Fibroblast of mammary gland (primary cell): ENCODE measurements around the gene PPFIA2.
"Not testable (repeated sequence)": the region's sequence is repeated elsewhere in the genome, so short reads cannot be mapped to it uniquely, and the experiment has no call there.

Experiments used
- DNase-seq: peaks from one replicate; pipeline ENCODE4 v3.0.0-alpha.2; 2010; ENCODE audit warnings: low read depth
- H3K4me3 ChIP-seq: 2 replicates; pipeline ENCODE4 v1.5.1; 2011; ENCODE audit warnings: low read depth, mild to moderate bottlenecking, low read length, moderate library complexity; ENCODE audit not compliant: control insufficient read depth
- CTCF ChIP-seq: conservative IDR thresholded peaks from 2 replicates; pipeline ENCODE4 v1.5.1; 2011; ENCODE audit warnings: low read depth, low read length, inconsistent platforms; ENCODE audit not compliant: control insufficient read depth, insufficient read depth

The PPFIA2 gene

GRCh38 chr12:81596558-81596957 lies 162.6 kb downstream of the PPFIA2 start:
- H3K4me3 ChIP-seq = no peak overlapping the region
- TF ChIP-seq CTCF = no peak
- DNase-seq = no peak

GRCh38 chr12:81591256-81591655 lies 167.9 kb downstream of the PPFIA2 start:
- DNase-seq = no peak
- no peak for TF ChIP-seq CTCF
- H3K4me3 ChIP-seq = no peak overlapping the region

GRCh38 chr12:81590703-81591102 lies 168.4 kb downstream of the PPFIA2 start:
- not testable (repeated sequence) for DNase-seq

GRCh38 chr12:81588235-81589008 lies 170.7 kb downstream of the PPFIA2 start:
- no peak for TF ChIP-seq CTCF
- no peak for DNase-seq
- H3K4me3 ChIP-seq = no peak overlapping the region

More at GRCh38 chr12:81590703-81591102, 168.4 kb downstream of the PPFIA2 start:
- not testable (repeated sequence) for H3K4me3 ChIP-seq

- peak; percentile 10 for DNase-seq
- no peak overlapping the region for H3K4me3 ChIP-seq
- no peak for TF ChIP-seq CTCF
Observed at GRCh38 chr12:81585787-81586186, 173.4 kb downstream of the PPFIA2 start.

- DNase-seq = peak; percentile 5
- TF ChIP-seq CTCF = no peak
- H3K4me3 ChIP-seq = no peak overlapping the region
Observed at GRCh38 chr12:81573228-81573627, 185.9 kb downstream of the PPFIA2 start.

- DNase-seq = no peak
- H3K4me3 ChIP-seq = no peak overlapping the region
- no peak for TF ChIP-seq CTCF
Observed at GRCh38 chr12:81572411-81572810, 186.7 kb downstream of the PPFIA2 start.
